Measurements from ENCODE around the gene RBMS1.

DNA sequence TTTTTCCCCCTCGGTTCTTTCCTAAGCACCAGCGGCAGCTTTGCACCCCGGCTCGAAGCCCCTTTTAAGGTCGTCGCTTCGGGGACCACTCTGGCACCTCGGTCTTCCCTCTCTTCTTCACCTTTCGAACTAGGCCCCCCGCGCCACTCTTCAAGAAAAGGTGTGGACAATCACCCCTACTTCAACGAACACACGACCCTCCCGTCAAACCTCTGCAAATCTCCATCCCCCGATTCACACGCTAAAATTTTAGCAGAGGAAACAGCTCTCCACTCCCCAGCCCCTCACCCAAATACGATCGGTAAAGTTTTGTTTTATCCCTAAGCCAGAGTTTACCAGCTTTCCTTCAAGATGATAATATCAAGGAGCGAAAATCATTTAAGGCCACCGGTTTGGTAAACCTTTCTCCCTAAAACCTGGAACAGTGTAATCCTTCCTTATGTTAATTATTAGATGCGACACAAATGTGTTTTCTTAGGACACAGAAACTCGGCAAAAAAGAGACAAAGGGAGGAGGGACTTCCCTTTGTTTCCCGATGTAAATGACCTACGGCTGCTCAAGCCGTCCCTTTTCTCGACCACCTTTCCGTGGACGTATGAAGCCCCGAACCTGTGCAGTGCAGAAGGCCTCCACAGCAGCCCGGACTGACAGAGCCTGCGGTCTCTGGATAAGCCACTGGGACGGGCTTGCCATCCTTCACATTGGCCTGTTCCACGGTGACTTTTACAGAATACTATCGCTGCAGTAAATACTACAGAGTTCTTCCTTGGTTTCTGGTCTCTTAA lies 85.2 kb downstream of the RBMS1 start:
- no peak for TF ChIP-seq EZH2phosphoT487 (IDR thresholded peaks at IDR 0.05; ENCODE audit: borderline replicate concordance, low read length)
- TF ChIP-seq, protein P1, sequence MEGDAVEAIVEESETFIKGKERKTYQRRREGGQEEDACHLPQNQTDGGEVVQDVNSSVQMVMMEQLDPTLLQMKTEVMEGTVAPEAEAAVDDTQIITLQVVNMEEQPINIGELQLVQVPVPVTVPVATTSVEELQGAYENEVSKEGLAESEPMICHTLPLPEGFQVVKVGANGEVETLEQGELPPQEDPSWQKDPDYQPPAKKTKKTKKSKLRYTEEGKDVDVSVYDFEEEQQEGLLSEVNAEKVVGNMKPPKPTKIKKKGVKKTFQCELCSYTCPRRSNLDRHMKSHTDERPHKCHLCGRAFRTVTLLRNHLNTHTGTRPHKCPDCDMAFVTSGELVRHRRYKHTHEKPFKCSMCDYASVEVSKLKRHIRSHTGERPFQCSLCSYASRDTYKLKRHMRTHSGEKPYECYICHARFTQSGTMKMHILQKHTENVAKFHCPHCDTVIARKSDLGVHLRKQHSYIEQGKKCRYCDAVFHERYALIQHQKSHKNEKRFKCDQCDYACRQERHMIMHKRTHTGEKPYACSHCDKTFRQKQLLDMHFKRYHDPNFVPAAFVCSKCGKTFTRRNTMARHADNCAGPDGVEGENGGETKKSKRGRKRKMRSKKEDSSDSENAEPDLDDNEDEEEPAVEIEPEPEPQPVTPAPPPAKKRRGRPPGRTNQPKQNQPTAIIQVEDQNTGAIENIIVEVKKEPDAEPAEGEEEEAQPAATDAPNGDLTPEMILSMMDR (IDR thresholded peaks at IDR 0.05; ENCODE audit: low read depth, low read length, poor library complexity, severe bottlenecking), result no peak

Data from DOHH2 (cell line).